Stimulated activated CD8-positive, alpha-beta memory T cell treated with anti-CD3 and anti-CD28 coated beads, Interleukin-2, amount 100 ng/mL, for 1 hour (primary cell): Measurements from ENCODE around the gene SLC12A8.

ENCODE experiments used
- DNase-seq, 2 donors: peaks; one replicate each; pipeline ENCODE4 v3.0.0-alpha.2; 2020; ENCODE audit warnings: low read depth in 2 of 2

Gene SLC12A8

GRCh38 chr3:125186800-125187598 lies 25.5 kb downstream of the SLC12A8 start:
- no peak for DNase-seq

- no peak for DNase-seq
Measured at GRCh38 chr3:125186261-125186787, 26.2 kb downstream of the SLC12A8 start.

- DNase-seq, result no peak
Measured at GRCh38 chr3:125185805-125186204, 26.7 kb downstream of the SLC12A8 start.

- no peak for DNase-seq
Measured at GRCh38 chr3:125179884-125180240, 32.7 kb downstream of the SLC12A8 start.

- DNase-seq, result no peak
Measured at GRCh38 chr3:125179143-125179883, 33.2 kb downstream of the SLC12A8 start.

GRCh38 chr3:125177746-125178145 lies 34.8 kb downstream of the SLC12A8 start:
- DNase-seq, result no peak

- DNase-seq, result no peak
Measured at GRCh38 chr3:125175295-125176078, 37.1 kb downstream of the SLC12A8 start.

- no peak for DNase-seq
Measured at GRCh38 chr3:125172346-125172745, 40.2 kb downstream of the SLC12A8 start.

GRCh38 chr3:125168711-125169393 lies 43.7 kb downstream of the SLC12A8 start:
- DNase-seq, result no peak

- no peak for DNase-seq
Measured at GRCh38 chr3:125166599-125167136, 45.9 kb downstream of the SLC12A8 start.

GRCh38 chr3:125165948-125166553 lies 46.5 kb downstream of the SLC12A8 start:
- DNase-seq, result no peak

GRCh38 chr3:125165189-125165947 lies 47.2 kb downstream of the SLC12A8 start:
- DNase-seq, result no peak

GRCh38 chr3:125163739-125164601 lies 48.6 kb downstream of the SLC12A8 start:
- DNase-seq, result no peak

GRCh38 chr3:125161607-125162219 lies 50.8 kb downstream of the SLC12A8 start:
- no peak for DNase-seq

GRCh38 chr3:125160606-125161371 lies 51.8 kb downstream of the SLC12A8 start:
- DNase-seq, result no peak

GRCh38 chr3:125157183-125157582 lies 55.4 kb downstream of the SLC12A8 start:
- DNase-seq, result no peak

- no peak for DNase-seq
Measured at GRCh38 chr3:125156456-125156855, 56.1 kb downstream of the SLC12A8 start.

GRCh38 chr3:125154800-125155269 lies 57.7 kb downstream of the SLC12A8 start:
- no peak for DNase-seq
